ENCODE data around the gene ALPK1. TPM values are rescaled to one million over a fixed set of nuclear protein-coding genes. Genes with fewer than 3 reads are reported as not detected.

The ALPK1 gene
- total RNA-seq, 1 experiment from 2014 or later: 21.3 TPM

GRCh38 chr4:112279882-112280315 lies 17.3 kb upstream of the ALPK1 start:
- H3K27ac ChIP-seq (ENCODE audit: low read depth, low read length): no peak overlapping the region
- H3K9ac ChIP-seq (ENCODE audit: low read length): no peak overlapping the region
- ChIA-PET POLR2A (interaction anchor here (0.7 to 1.6 kb wide), 2 partner anchors 8 to 211 kb away, joined by 3 to 4 read pairs; no protein-coding TSS in a partner anchor), RAD21 (ENCODE audit: low non-redundant PET in 1 of 2, low total read pairs in 2 of 2, uncharacterized antibody in 2 of 2, unreplicated experiment in 2 of 2) (no interaction called here), CTCF (no interaction called here)
- DNase-seq (ENCODE audit: low read depth, low spot score): no peak
- H3K4me3 ChIP-seq (replicated peaks in 1 of 2; ENCODE audit: low read depth in 1 of 2, low read length in 2 of 2): no peak overlapping the region
- peaks cover 99% of the 10 kb centered on the region for H3K79me2 ChIP-seq (ENCODE audit: insufficient read depth, low read length)
- peaks cover 4 to 9% of the 10 kb centered on the region in 2 experiments; a peak in 3 of 4 replicates for H3K4me1 ChIP-seq (ENCODE audit: control insufficient read depth in 1 of 2, insufficient read depth in 2 of 2, low read length in 2 of 2)
- H3K9me3 ChIP-seq (ENCODE audit: control insufficient read depth in 1 of 2, insufficient read depth in 1 of 2, low read depth in 1 of 2, low read length in 2 of 2): no peaks in the 10 kb centered on the region
- no TSS peak for BruUV-seq (replicated peaks)
- no peaks in the 10 kb centered on the region; the same call in 1 of the 2 replicates for H4K20me1 ChIP-seq (ENCODE audit: insufficient read depth)
- TF ChIP-seq YY1 (IDR thresholded peaks at IDR 0.05; ENCODE audit: extremely low read depth, insufficient replicate concordance, low read depth, low read length) (no peak), SIN3A (IDR thresholded peaks at IDR 0.05; ENCODE audit: low read depth) (no peak), SP1 (IDR thresholded peaks at IDR 0.05; ENCODE audit: low read depth) (no peak), JUND (IDR thresholded peaks at IDR 0.05) (no peak), CEBPB (IDR thresholded peaks at IDR 0.05; ENCODE audit: low read depth) (no peak), POLR2AphosphoS5 (IDR thresholded peaks at IDR 0.05; ENCODE audit: low read depth, low read length) (no peak), TCF7L2 (IDR thresholded peaks at IDR 0.05; ENCODE audit: borderline replicate concordance, extremely low read depth, insufficient read depth, insufficient read length) (no peak), ATF3 (IDR thresholded peaks at IDR 0.05) (no peak), ELF1 (IDR thresholded peaks at IDR 0.05; ENCODE audit: borderline replicate concordance, low read depth) (no peak), FOSL1 (IDR thresholded peaks at IDR 0.05; ENCODE audit: low read depth) (no peak), EZH2 (IDR thresholded peaks at IDR 0.05) (no peak), MAX (IDR thresholded peaks at IDR 0.05) (no peak), CBX3 (IDR thresholded peaks at IDR 0.05; ENCODE audit: low read depth) (no peak), ZNF274 (IDR thresholded peaks at IDR 0.05; ENCODE audit: low read depth, low read length) (no peak), EZH2phosphoT487 (IDR thresholded peaks at IDR 0.05; ENCODE audit: borderline replicate concordance) (no peak)
- H3K4me2 ChIP-seq (ENCODE audit: low read length): no peak overlapping the region
- intact Hi-C loops (cut with micrococcal nuclease): no loop called here
- H3K9me2 ChIP-seq (ENCODE audit: insufficient read depth): no peaks in the 10 kb centered on the region
- H3K27me3 ChIP-seq (ENCODE audit: insufficient read depth, low read length): no peaks in the 10 kb centered on the region
- no peak for ATAC-seq
- peaks cover 0 to 25% of the 10 kb centered on the region in 2 experiments; a peak in 2 of 4 replicates for H3K36me3 ChIP-seq (ENCODE audit: control insufficient read depth in 1 of 2, insufficient read depth in 2 of 2, low read length in 2 of 2)
- no peak overlapping the region for H2AFZ ChIP-seq (ENCODE audit: low read depth, low read length, poor library complexity, severe bottlenecking)
